HG02938 (cell line): ENCODE results near the gene C4orf50.
"Not testable (repeated sequence)": the region's sequence is repeated elsewhere in the genome, so short reads cannot be mapped to it uniquely, and the experiment has no call there.

Source experiments
- ATAC-seq: cut with Tn5 transposase; IDR thresholded peaks from one replicate; pipeline ENCODE4 v1.9.1; 2021; ENCODE audit warnings: mild to moderate bottlenecking, moderate library complexity; ENCODE audit not compliant: unreplicated experiment

Gene C4orf50

GRCh38 chr4:5995901-5996623, 22.2 kb downstream of the C4orf50 start:
- ATAC-seq, result no peak

GRCh38 chr4:5993876-5994811, 24.1 kb downstream of the C4orf50 start:
- ATAC-seq, result no peak

GRCh38 chr4:5993346-5993745, 24.9 kb downstream of the C4orf50 start:
- not testable (repeated sequence) for ATAC-seq

- no peak for ATAC-seq
Measured at GRCh38 chr4:5992828-5993321, 25.4 kb downstream of the C4orf50 start.

- ATAC-seq, result no peak
Measured at GRCh38 chr4:5992171-5992827, 25.9 kb downstream of the C4orf50 start.

- no peak for ATAC-seq
Measured at GRCh38 chr4:5991405-5991804, 26.8 kb downstream of the C4orf50 start.

GRCh38 chr4:5990446-5991160, 27.6 kb downstream of the C4orf50 start:
- ATAC-seq, result no peak

GRCh38 chr4:5989236-5990225, 28.7 kb downstream of the C4orf50 start:
- ATAC-seq, result no peak

GRCh38 chr4:5988086-5988845, 30.0 kb downstream of the C4orf50 start:
- no peak for ATAC-seq

GRCh38 chr4:5984843-5985242, 33.4 kb downstream of the C4orf50 start:
- no peak for ATAC-seq

GRCh38 chr4:5982156-5982973, 35.9 kb downstream of the C4orf50 start:
- ATAC-seq, result no peak

- ATAC-seq, result no peak
Measured at GRCh38 chr4:5980436-5981155, 37.6 kb downstream of the C4orf50 start.

GRCh38 chr4:5979981-5980380, 38.2 kb downstream of the C4orf50 start:
- no peak for ATAC-seq

- no peak for ATAC-seq
Measured at GRCh38 chr4:5976921-5977320, 41.3 kb downstream of the C4orf50 start.

- no peak for ATAC-seq
Measured at GRCh38 chr4:5976431-5976830, 41.8 kb downstream of the C4orf50 start.

- no peak for ATAC-seq
Measured at GRCh38 chr4:5974321-5974720, 43.9 kb downstream of the C4orf50 start.
